H9 (cell line): ENCODE data around the gene SGTA. TPM values are rescaled to one million over a fixed set of nuclear protein-coding genes. Genes with fewer than 3 reads are reported as not detected.

ENCODE experiments used
- DNase-seq: peaks from one replicate; pipeline ENCODE4 v3.0.0-alpha.2; 2017
- H2AFZ ChIP-seq: one replicate; pipeline ENCODE4 v1.6.1; 2013; ENCODE audit warnings: mild to moderate bottlenecking, low read length, control low read depth, moderate library complexity
- H2AK5ac ChIP-seq: 2 replicates; pipeline ENCODE4 v1.6.1; 2013; ENCODE audit warnings: low read length, control low read depth, mixed read lengths; ENCODE audit not compliant: insufficient read length
- H2BK120ac ChIP-seq: one replicate; pipeline ENCODE4 v1.6.1; 2013; ENCODE audit warnings: low read depth, mild to moderate bottlenecking, low read length, control low read depth, inconsistent platforms; ENCODE audit not compliant: poor library complexity, severe bottlenecking
- H2BK12ac ChIP-seq: 2 replicates; pipeline ENCODE4 v1.6.1; 2013; ENCODE audit warnings: low read length, control low read depth, mixed read lengths, low read depth; ENCODE audit not compliant: insufficient read length
- H2BK15ac ChIP-seq: 2 replicates; pipeline ENCODE4 v1.6.1; 2013; ENCODE audit warnings: low read depth, low read length, control low read depth
- H2BK20ac ChIP-seq: one replicate; pipeline ENCODE4 v1.6.1; 2013; ENCODE audit warnings: low read depth, mild to moderate bottlenecking, low read length, control low read depth, inconsistent platforms; ENCODE audit not compliant: poor library complexity, severe bottlenecking
- H2BK5ac ChIP-seq: 2 replicates; pipeline ENCODE4 v1.6.1; 2013; ENCODE audit warnings: low read length, control low read depth, mixed read lengths; ENCODE audit not compliant: insufficient read length
- H3K14ac ChIP-seq: 2 replicates; pipeline ENCODE4 v1.6.1; 2013; ENCODE audit warnings: low read length, control low read depth; ENCODE audit not compliant: insufficient read depth
- H3K18ac ChIP-seq: 2 replicates; pipeline ENCODE4 v1.6.1; 2013; ENCODE audit warnings: low read depth, mild to moderate bottlenecking, mixed read lengths, low read length, control low read depth; ENCODE audit not compliant: insufficient read length
- H3K23ac ChIP-seq: 2 replicates; pipeline ENCODE4 v1.6.1; 2013; ENCODE audit warnings: low read length, control low read depth, mixed read lengths, low read depth; ENCODE audit not compliant: insufficient read length
- H3K23me2 ChIP-seq: 2 replicates; pipeline ENCODE4 v1.6.1; 2013; ENCODE audit warnings: low read depth, mild to moderate bottlenecking, mixed read lengths, low read length, control low read depth; ENCODE audit not compliant: insufficient read length, poor library complexity, severe bottlenecking
- H3K27ac ChIP-seq: 2 replicates; pipeline ENCODE4 v1.5.1; 2013; ENCODE audit warnings: low read length, control low read depth, mixed read lengths, low read depth; ENCODE audit not compliant: insufficient read length
- H3K27me3 ChIP-seq: 2 replicates; pipeline ENCODE4 v1.6.1; 2013; ENCODE audit warnings: low read length, control low read depth, inconsistent platforms; ENCODE audit not compliant: insufficient read depth
- H3K4ac ChIP-seq: 2 replicates; pipeline ENCODE4 v1.6.1; 2013; ENCODE audit warnings: low read depth, mild to moderate bottlenecking, control low read depth, inconsistent platforms, low read length, moderate library complexity
- H3K4me1 ChIP-seq: 2 replicates; pipeline ENCODE4 v1.6.1; 2013; ENCODE audit warnings: low read length, control low read depth, inconsistent platforms; ENCODE audit not compliant: insufficient read depth
- H3K4me2 ChIP-seq: 2 replicates; pipeline ENCODE4 v1.6.1; 2013; ENCODE audit warnings: low read length, control low read depth, mixed read lengths; ENCODE audit not compliant: insufficient read length, insufficient read depth
- H3K56ac ChIP-seq: 2 replicates; pipeline ENCODE4 v1.6.1; 2013; ENCODE audit warnings: low read depth, mild to moderate bottlenecking, mixed read lengths, low read length, control low read depth; ENCODE audit not compliant: insufficient read length
- H3K79me1 ChIP-seq: 2 replicates; pipeline ENCODE4 v1.6.1; 2013; ENCODE audit warnings: low read depth, mild to moderate bottlenecking, moderate library complexity, low read length, control low read depth, inconsistent platforms; ENCODE audit not compliant: insufficient read depth, poor library complexity, severe bottlenecking
- H3K79me2 ChIP-seq: 2 replicates; pipeline ENCODE4 v1.6.1; 2013; ENCODE audit warnings: low read length, control low read depth, inconsistent platforms; ENCODE audit not compliant: insufficient read depth
- H3K9ac ChIP-seq: 2 replicates; pipeline ENCODE4 v1.6.1; 2013; ENCODE audit warnings: low read length, control low read depth, mixed read lengths; ENCODE audit not compliant: insufficient read length; ENCODE audit errors: extremely low read depth
- H3K9me3 ChIP-seq: one replicate; pipeline ENCODE4 v1.6.1; 2013; ENCODE audit warnings: low read depth, low read length, inconsistent platforms; ENCODE audit not compliant: control insufficient read depth
- H3T11ph ChIP-seq: one replicate; pipeline ENCODE4 v1.6.1; 2013; ENCODE audit warnings: mild to moderate bottlenecking, low read length, control low read depth, inconsistent platforms
- H4K20me1 ChIP-seq: one replicate; pipeline ENCODE4 v1.6.1; 2013; ENCODE audit not compliant: control insufficient read depth, insufficient read length, insufficient read depth
- H4K5ac ChIP-seq: 2 replicates; pipeline ENCODE4 v1.6.1; 2013; ENCODE audit warnings: low read depth, mild to moderate bottlenecking, mixed read lengths, low read length, control low read depth; ENCODE audit not compliant: insufficient read length
- H4K8ac ChIP-seq: replicated peaks from 2 replicates; pipeline ENCODE4 v1.6.1; 2013; ENCODE audit warnings: low read length, control low read depth, mixed read lengths, low read depth; ENCODE audit not compliant: insufficient read length
- H4K91ac ChIP-seq: 2 replicates; pipeline ENCODE4 v1.6.1; 2013; ENCODE audit warnings: low read depth, mild to moderate bottlenecking, moderate library complexity, mixed read lengths, low read length, control low read depth; ENCODE audit not compliant: insufficient read length
- H3K27ac Mint-ChIP-seq, 3 experiments: 2 replicates in 2 of 3; 3 replicates in 1 of 3; pipeline ENCODE4 v1.8.0; 2020 to 2021; ENCODE audit warnings: mixed read lengths in 3 of 3, mild to moderate bottlenecking in 1 of 3, moderate library complexity in 1 of 3
- H3K27me3 Mint-ChIP-seq: 2 replicates; pipeline ENCODE4 v1.8.0; 2021; ENCODE audit warnings: low read depth, mild to moderate bottlenecking, moderate library complexity, mixed read lengths
- H3K36me3 Mint-ChIP-seq, 3 experiments: 2 replicates in 2 of 3; 3 replicates in 1 of 3; pipeline ENCODE4 v1.8.0; 2020 to 2021; ENCODE audit warnings: low read depth in 3 of 3, mixed read lengths in 3 of 3; ENCODE audit not compliant: insufficient read depth in 1 of 3
- H3K4me1 Mint-ChIP-seq, 2 experiments: 2 replicates each; pipeline ENCODE4 v1.8.0; 2020; ENCODE audit warnings: mixed read lengths in 2 of 2
- H3K4me3 Mint-ChIP-seq, 2 experiments: 2 replicates in 1 of 2; 3 replicates in 1 of 2; pipeline ENCODE4 v1.8.0; 2020 to 2021; ENCODE audit warnings: mild to moderate bottlenecking in 2 of 2, mixed read lengths in 2 of 2, moderate library complexity in 1 of 2
- H3K9me3 Mint-ChIP-seq, 2 experiments: 2 replicates in 1 of 2; 3 replicates in 1 of 2; pipeline ENCODE4 v1.8.0; 2020; ENCODE audit warnings: mild to moderate bottlenecking in 2 of 2, mixed read lengths in 2 of 2, moderate library complexity in 1 of 2
- CTCF ChIP-seq: fragments of 200-600 bp; sonication (generic); conservative IDR thresholded peaks from 3 replicates; pipeline ENCODE4 v1.8.0; 2021; ENCODE audit warnings: antibody characterized with exemption, mild to moderate bottlenecking
- WGBS: extraction: QIAGEN DNeasy Blood & Tissue Kit; methylation state at CpG from one replicate; pipeline ENCODE4 v1.1.7; 2013; ENCODE audit warnings: missing lambda C conversion rate, low lambda C conversion rate, mixed read lengths; ENCODE audit not compliant: insufficient read length; ENCODE audit errors: extremely low coverage; 5-methylcytosine and 5-hydroxymethylcytosine counted together
- total RNA-seq: library from RNA; stranded (reverse); gene quantifications from 2 replicates; pipeline ENCODE4 v1.2.1, GENCODE V29; 2021

SGTA gene
- total RNA-seq, 1 experiment from 2014 or later = 102 TPM

DNA sequence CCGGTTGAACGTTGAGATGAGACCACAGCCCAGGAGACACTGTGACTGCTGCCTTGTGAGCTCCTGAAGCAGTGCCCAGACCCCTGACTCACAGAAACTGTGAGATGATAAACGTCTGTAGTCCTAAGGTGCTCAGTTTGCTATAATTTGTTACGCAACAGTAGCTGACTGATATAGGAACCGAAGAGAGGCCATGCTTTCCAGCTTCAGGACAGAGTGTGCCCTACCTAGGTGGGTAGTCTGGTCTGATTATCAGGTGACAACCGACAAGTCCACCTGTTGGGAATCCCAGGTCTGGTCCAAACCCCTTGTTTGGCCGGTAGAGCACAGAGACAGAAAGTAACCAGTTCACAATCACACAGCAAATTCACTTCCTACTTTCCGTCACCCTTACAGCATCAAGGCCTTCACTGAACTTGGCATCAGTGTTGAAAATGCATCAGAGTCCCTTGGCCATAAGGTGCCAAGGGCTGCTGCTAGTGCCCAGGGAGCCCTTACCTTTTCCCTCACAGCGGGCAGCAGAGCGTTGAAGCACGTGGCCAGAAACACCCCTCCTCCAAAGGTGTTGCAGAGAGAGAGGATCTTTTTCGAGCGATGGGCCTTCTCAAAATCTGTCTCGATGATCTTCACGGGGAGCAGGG lies 46.4 kb downstream of the SGTA start:
- H4K91ac ChIP-seq = no peak overlapping the region
- TF ChIP-seq CTCF = no peak
- H2AK5ac ChIP-seq = no peak overlapping the region
- no peaks in the 10 kb centered on the region for H3K79me2 ChIP-seq
- Mint-ChIP-seq H3K27ac (no peak overlapping the region), H3K4me3 (no peak overlapping the region), H3K27me3 (peaks cover 4% of the 10 kb centered on the region), H3K36me3 (peaks cover 33 to 45% (median 40%) of the 10 kb centered on the region in 3 experiments), H3K9me3 (no peaks in the 10 kb centered on the region; a peak in 1 of 5 replicates), H3K4me1 (peaks cover 5 to 6% of the 10 kb centered on the region in 2 experiments)
- H3K79me1 ChIP-seq = no peaks in the 10 kb centered on the region
- no peak overlapping the region for H3T11ph ChIP-seq
- H4K20me1 ChIP-seq = no peaks in the 10 kb centered on the region
- no peak overlapping the region for H4K5ac ChIP-seq
- H3K27ac ChIP-seq = no peak overlapping the region
- no peak overlapping the region for H3K9ac ChIP-seq
- H3K27me3 ChIP-seq = no peaks in the 10 kb centered on the region
- no peak overlapping the region for H4K8ac ChIP-seq
- no peak overlapping the region for H3K23ac ChIP-seq
- H2BK5ac ChIP-seq = no peak overlapping the region
- no peak overlapping the region for H2BK120ac ChIP-seq
- no CpG with 5 or more reads among the region's 15 CpGs for WGBS
- no peak for DNase-seq
- H3K4me2 ChIP-seq = no peak overlapping the region
- no peak overlapping the region for H3K14ac ChIP-seq
- no peak overlapping the region for H3K4ac ChIP-seq
- no peak overlapping the region for H3K56ac ChIP-seq
- H2BK20ac ChIP-seq = no peak overlapping the region
- H2BK12ac ChIP-seq = no peak overlapping the region
- no peak overlapping the region for H2BK15ac ChIP-seq
- H2AFZ ChIP-seq = no peak overlapping the region
- peaks cover 5% of the 10 kb centered on the region for H3K23me2 ChIP-seq
- no peaks in the 10 kb centered on the region for H3K4me1 ChIP-seq
- no peak overlapping the region for H3K18ac ChIP-seq
- H3K9me3 ChIP-seq = no peaks in the 10 kb centered on the region
